ENCODE measurements around the gene FAM181B.
"Not testable (repeated sequence)": the region's sequence is repeated elsewhere in the genome, so short reads cannot be mapped to it uniquely, and the experiment has no call there.

The FAM181B gene

GRCh38 chr11:82731691-82732277, 1.9 kb downstream of the FAM181B start:
- no peak for DNase-seq

GRCh38 chr11:82730754-82731153, 2.9 kb downstream of the FAM181B start:
- DNase-seq: no peak

- no peak for DNase-seq
Measured at GRCh38 chr11:82730286-82730685, 3.4 kb downstream of the FAM181B start.

- DNase-seq: no peak
Measured at GRCh38 chr11:82724026-82724425, 9.6 kb downstream of the FAM181B start.

- no peak for DNase-seq
Measured at GRCh38 chr11:82722231-82722630, 11.4 kb downstream of the FAM181B start.

GRCh38 chr11:82720267-82721065, 13.2 kb downstream of the FAM181B start:
- no peak for DNase-seq

- DNase-seq: no peak
Measured at GRCh38 chr11:82719361-82720105, 14.1 kb downstream of the FAM181B start.

GRCh38 chr11:82718821-82719220, 14.8 kb downstream of the FAM181B start:
- DNase-seq: no peak

GRCh38 chr11:82718307-82718706, 15.4 kb downstream of the FAM181B start:
- DNase-seq: no peak

GRCh38 chr11:82714346-82715174, 19.1 kb downstream of the FAM181B start:
- no peak for DNase-seq

GRCh38 chr11:82711648-82712047, 22.0 kb downstream of the FAM181B start:
- no peak for DNase-seq

GRCh38 chr11:82703796-82704195, 29.9 kb downstream of the FAM181B start:
- DNase-seq: no peak

- no peak for DNase-seq
Measured at GRCh38 chr11:82703226-82703625, 30.4 kb downstream of the FAM181B start.

- no peak for DNase-seq
Measured at GRCh38 chr11:82701847-82702520, 31.7 kb downstream of the FAM181B start.

GRCh38 chr11:82698576-82699352, 34.9 kb downstream of the FAM181B start:
- no peak for DNase-seq

GRCh38 chr11:82692981-82693380, 40.7 kb downstream of the FAM181B start:
- no peak for DNase-seq

GRCh38 chr11:82689347-82689746, 44.3 kb downstream of the FAM181B start:
- DNase-seq: not testable (repeated sequence)

- no peak for DNase-seq
Measured at GRCh38 chr11:82686211-82686610, 47.5 kb downstream of the FAM181B start.

GRCh38 chr11:82683029-82683428, 50.6 kb downstream of the FAM181B start:
- no peak for DNase-seq

- DNase-seq: no peak
Measured at GRCh38 chr11:82682003-82682751, 51.5 kb downstream of the FAM181B start.

- DNase-seq: no peak
Measured at GRCh38 chr11:82680252-82680651, 53.4 kb downstream of the FAM181B start.
